ENCODE measurements around the gene C1QTNF2. TPM values are rescaled to one million over a fixed set of nuclear protein-coding genes. Genes with fewer than 3 reads are reported as not detected.

Gene C1QTNF2
- total and polyA plus RNA-seq, 2 of the 13 experiments (the other 11 are each of a cell fraction or from before 2014, with no cell fraction given): not detected

GRCh38 chr5:160359242-160359641 is 11.2 kb downstream of the C1QTNF2 start:
- Histone ChIP-seq H4K20me1 (ENCODE audit: insufficient read depth, low read length) (no peaks in the 10 kb centered on the region), H3K36me3 (replicated peaks in 1 of 2; ENCODE audit: control insufficient read depth in 1 of 2, insufficient read depth in 2 of 2, low read length in 2 of 2) (no peaks in the 10 kb centered on the region), H3K79me2 (ENCODE audit: insufficient read depth, low read length) (no peaks in the 10 kb centered on the region), H3K9ac (ENCODE audit: insufficient read depth, low read depth, low read length) (no peak overlapping the region), H3K4me2 (ENCODE audit: low read depth, low read length) (no peak overlapping the region), H3K4me3 (replicated peaks in 1 of 3; ENCODE audit: insufficient read depth in 1 of 3, low read depth in 2 of 3, low read length in 3 of 3) (no peak overlapping the region), H3K4me1 (ENCODE audit: insufficient read depth, low read length) (no peaks in the 10 kb centered on the region), H3K27ac (ENCODE audit: extremely low read length, insufficient read depth, low read length) (no peak overlapping the region), H2AFZ (ENCODE audit: low read length) (no peak overlapping the region), H3K9me3 (ENCODE audit: low read length) (no peaks in the 10 kb centered on the region), H3K27me3 (ENCODE audit: control insufficient read depth in 1 of 2, insufficient read depth in 2 of 2, low read length in 2 of 2) (no peaks in the 10 kb centered on the region; a peak in 3 of 5 replicates)
- POLR2A ChIA-PET: no interaction called here
- CTCF ChIA-PET (ENCODE audit: low intra/inter-chr PET ratio, low total read pairs): no interaction called here
- TF ChIP-seq FLYWCH1 (CRISPR knock-in tag; IDR thresholded peaks at IDR 0.05): no peak
- TF ChIP-seq MAFK (conservative IDR thresholded peaks at IDR 0.05 in 1 of 2, IDR thresholded peaks at IDR 0.05 in 1 of 2; ENCODE audit: low read length in 2 of 2): peak in 1 of 2 experiments; percentile 42; a peak in 2 of 4 replicates
- no peak for FAIRE-seq
- in situ Hi-C loops (cut with HindIII; ENCODE audit: extremely low pct_ligation_motif_present, low pct_unique_long_range_greater_than_20kb): no loop called here
- intact Hi-C loops (cut with micrococcal nuclease; ENCODE audit: unreplicated experiment): no loop called here
- BruUV-seq (replicated peaks): no TSS peak
- ATAC-seq: no peak
- no peak for DNase-seq (ENCODE audit: low spot score)
- WGBS (ENCODE audit: low lambda C conversion rate): 30% methylated on average over 1 of the region's 1 CpG

- no TSS peak for BruUV-seq (replicated peaks)
- no peaks in the 10 kb centered on the region for H4K20me1 ChIP-seq (ENCODE audit: insufficient read depth, low read length)
- no peaks in the 10 kb centered on the region for H3K9me3 ChIP-seq (ENCODE audit: low read length)
- FAIRE-seq: no peak
- intact Hi-C loops (cut with micrococcal nuclease; ENCODE audit: unreplicated experiment) (no loop called here), in situ Hi-C loops (cut with HindIII; ENCODE audit: extremely low pct_ligation_motif_present, low pct_unique_long_range_greater_than_20kb) (no loop called here)
- no peak overlapping the region for H3K4me3 ChIP-seq (replicated peaks in 1 of 3; ENCODE audit: insufficient read depth in 1 of 3, low read depth in 2 of 3, low read length in 3 of 3)
- TF ChIP-seq RFXANK (CRISPR knock-in tag; IDR thresholded peaks at IDR 0.05) (no peak), ARID4A (CRISPR knock-in tag; IDR thresholded peaks at IDR 0.05; ENCODE audit: borderline replicate concordance) (no peak), DBP (CRISPR knock-in tag; IDR thresholded peaks at IDR 0.05; ENCODE audit: not compliant biosample characterization) (no peak), TBL1XR1 (IDR thresholded peaks at IDR 0.05; ENCODE audit: borderline replicate concordance, low read length, partially characterized antibody) (no peak), ZNF143 (CRISPR knock-in tag; IDR thresholded peaks at IDR 0.05) (no peak), KMT2A (CRISPR knock-in tag; IDR thresholded peaks at IDR 0.05) (no peak)
- H3K36me3 ChIP-seq (replicated peaks in 1 of 2; ENCODE audit: control insufficient read depth in 1 of 2, insufficient read depth in 2 of 2, low read length in 2 of 2): no peaks in the 10 kb centered on the region
- POLR2A ChIA-PET: no interaction called here
- no peak for DNase-seq (ENCODE audit: low spot score)
- ATAC-seq: no peak; the same call in 2 of the 3 replicates
- peak overlapping the region; percentile 54 for H2AFZ ChIP-seq (ENCODE audit: low read length)
- no peak overlapping the region; the same call in 1 of the 2 replicates for H3K4me2 ChIP-seq (ENCODE audit: low read depth, low read length)
- no peaks in the 10 kb centered on the region; a peak in 3 of 5 replicates for H3K27me3 ChIP-seq (ENCODE audit: control insufficient read depth in 1 of 2, insufficient read depth in 2 of 2, low read length in 2 of 2)
- no peaks in the 10 kb centered on the region for H3K4me1 ChIP-seq (ENCODE audit: insufficient read depth, low read length)
- H3K27ac ChIP-seq (ENCODE audit: extremely low read length, insufficient read depth, low read length): no peak overlapping the region
- no peaks in the 10 kb centered on the region for H3K79me2 ChIP-seq (ENCODE audit: insufficient read depth, low read length)
- WGBS (ENCODE audit: low lambda C conversion rate): 34% methylated on average over 7 of the region's 7 CpGs
- H3K9ac ChIP-seq (ENCODE audit: insufficient read depth, low read depth, low read length): no peak overlapping the region
- CTCF ChIA-PET (ENCODE audit: low intra/inter-chr PET ratio, low total read pairs): no interaction called here
Measured at GRCh38 chr5:160357861-160358411, 12.5 kb downstream of the C1QTNF2 start.
